ENCODE data around the gene TEX14.

- no peak for TF ChIP-seq POLR2A (IDR thresholded peaks at IDR 0.05)
- TF ChIP-seq, protein P1, sequence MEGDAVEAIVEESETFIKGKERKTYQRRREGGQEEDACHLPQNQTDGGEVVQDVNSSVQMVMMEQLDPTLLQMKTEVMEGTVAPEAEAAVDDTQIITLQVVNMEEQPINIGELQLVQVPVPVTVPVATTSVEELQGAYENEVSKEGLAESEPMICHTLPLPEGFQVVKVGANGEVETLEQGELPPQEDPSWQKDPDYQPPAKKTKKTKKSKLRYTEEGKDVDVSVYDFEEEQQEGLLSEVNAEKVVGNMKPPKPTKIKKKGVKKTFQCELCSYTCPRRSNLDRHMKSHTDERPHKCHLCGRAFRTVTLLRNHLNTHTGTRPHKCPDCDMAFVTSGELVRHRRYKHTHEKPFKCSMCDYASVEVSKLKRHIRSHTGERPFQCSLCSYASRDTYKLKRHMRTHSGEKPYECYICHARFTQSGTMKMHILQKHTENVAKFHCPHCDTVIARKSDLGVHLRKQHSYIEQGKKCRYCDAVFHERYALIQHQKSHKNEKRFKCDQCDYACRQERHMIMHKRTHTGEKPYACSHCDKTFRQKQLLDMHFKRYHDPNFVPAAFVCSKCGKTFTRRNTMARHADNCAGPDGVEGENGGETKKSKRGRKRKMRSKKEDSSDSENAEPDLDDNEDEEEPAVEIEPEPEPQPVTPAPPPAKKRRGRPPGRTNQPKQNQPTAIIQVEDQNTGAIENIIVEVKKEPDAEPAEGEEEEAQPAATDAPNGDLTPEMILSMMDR (IDR thresholded peaks at IDR 0.05), result no peak
Measured at GRCh38 chr17:58508341-58509067, 183.3 kb downstream of the TEX14 start.

All from ovary (tissue), 3 donors.